ENCODE data around the gene STOX2. TPM values are rescaled to one million over a fixed set of nuclear protein-coding genes. Genes with fewer than 3 reads are reported as not detected.

The STOX2 gene
- polyA plus RNA-seq, 1 of the 3 experiments (the other 2 are of a cell fraction) = 0.16 TPM

- Histone ChIP-seq H3K4me1 (ENCODE audit: control insufficient read depth in 1 of 2, insufficient read depth in 2 of 2, low read depth in 1 of 2, low read length in 1 of 2) (no peaks in the 10 kb centered on the region; a peak in 1 of 4 replicates), H3K79me2 (ENCODE audit: insufficient read depth) (no peaks in the 10 kb centered on the region), H3F3A (replicated peaks; ENCODE audit: insufficient read depth) (no peaks in the 10 kb centered on the region), H2AFZ (ENCODE audit: low read depth) (no peak overlapping the region), H3K4me2 (no peak overlapping the region), H3K27ac (ENCODE audit: low read depth in 2 of 2, low read length in 1 of 2) (no peak overlapping the region), H3K36me3 (replicated peaks in 1 of 2; ENCODE audit: control insufficient read depth in 1 of 2, insufficient read depth in 2 of 2, low read length in 1 of 2) (no peaks in the 10 kb centered on the region), H3K4me3 (ENCODE audit: low read depth in 2 of 2, low read length in 1 of 2) (no peak overlapping the region), H3K9me2 (no peaks in the 10 kb centered on the region), H3K9me3 (no peaks in the 10 kb centered on the region), H3K27me3 (ENCODE audit: insufficient read depth) (no peaks in the 10 kb centered on the region; the same call in 1 of the 2 replicates), H3K9ac (no peak overlapping the region), H4K20me1 (ENCODE audit: insufficient read depth) (no peaks in the 10 kb centered on the region)
- CTCF ChIA-PET = interaction anchor here (1.0 kb wide), 1 partner anchor 13 kb away, joined by 3 read pairs; no protein-coding TSS in a partner anchor
- TF ChIP-seq TAF1 (IDR thresholded peaks at IDR 0.05; ENCODE audit: borderline replicate concordance, low read depth, low read length) = no peak
- TF ChIP-seq YY1 (IDR thresholded peaks at IDR 0.05; ENCODE audit: low read depth) = no peak
- TF ChIP-seq NRF1 (IDR thresholded peaks at IDR 0.05; ENCODE audit: low read depth, low read length) = no peak
- TF ChIP-seq CTCF (IDR thresholded peaks at IDR 0.05) = no peak
- no peak for TF ChIP-seq GATA2 (CRISPR knock-in tag; IDR thresholded peaks at IDR 0.05)
- TF ChIP-seq TCF12 (IDR thresholded peaks at IDR 0.05) = no peak
- TF ChIP-seq GABPA (IDR thresholded peaks at IDR 0.05; ENCODE audit: low read depth) = no peak
- TF ChIP-seq ELF1 (IDR thresholded peaks at IDR 0.05) = no peak
- TF ChIP-seq TEAD4 (IDR thresholded peaks at IDR 0.05; ENCODE audit: borderline replicate concordance, insufficient read depth) = no peak
- no peak for TF ChIP-seq IRF3 (IDR thresholded peaks at IDR 0.05; ENCODE audit: low read depth, low read length)
- no peak for TF ChIP-seq JUND (IDR thresholded peaks at IDR 0.05)
- no peak for TF ChIP-seq FOXM1 (IDR thresholded peaks at IDR 0.05; ENCODE audit: low read depth)
- no peak for TF ChIP-seq SIN3A (IDR thresholded peaks at IDR 0.05; ENCODE audit: borderline replicate concordance, low read depth, low read length)
- no peak for TF ChIP-seq EP300 (IDR thresholded peaks at IDR 0.05; ENCODE audit: borderline replicate concordance in 1 of 2, low read depth in 1 of 2, low read length in 1 of 2)
- TF ChIP-seq USF2 (IDR thresholded peaks at IDR 0.05; ENCODE audit: borderline replicate concordance, low read depth, low read length) = no peak
- no peak for TF ChIP-seq RXRA (IDR thresholded peaks at IDR 0.05; ENCODE audit: borderline replicate concordance, low read depth)
- TF ChIP-seq MEF2A (IDR thresholded peaks at IDR 0.05; ENCODE audit: borderline replicate concordance, low read depth) = no peak
- no peak for TF ChIP-seq CHD2 (IDR thresholded peaks at IDR 0.05; ENCODE audit: low read length, partially characterized antibody)
- no peak for TF ChIP-seq EZH2phosphoT487 (IDR thresholded peaks at IDR 0.05; ENCODE audit: borderline replicate concordance, low read depth)
- no peak for TF ChIP-seq MXI1 (IDR thresholded peaks at IDR 0.05; ENCODE audit: low read depth, low read length)
- DNase-seq = no peak
- 39% methylated on average over 4 of the region's 5 CpGs for WGBS (ENCODE audit: low lambda C conversion rate)
- POLR2A ChIA-PET = interaction anchor here (1.4 kb wide), 1 partner anchor 16 kb away, joined by 3 read pairs; the partner anchor contains the start of gene STOX2
Measured at GRCh38 chr4:183889190-183889589, 15.9 kb upstream of the STOX2 start.

All from SK-N-SH (cell line).